Thyroid gland (tissue), 4 donors: ENCODE results near the gene S100A4. TPM values are rescaled to one million over a fixed set of nuclear protein-coding genes. Genes with fewer than 3 reads are reported as not detected.

Experiments used
- DNase-seq, 2 donors: peaks; one replicate each; pipeline ENCODE4 v3.0.0-alpha.2; 2019
- H3K27ac ChIP-seq, 3 donors: fragments of 200-600 bp; sonication (generic); 1 replicate in 2 of 3; 2 replicates in 1 of 3; pipeline ENCODE4 v1.5.1; 2016 to 2019; ENCODE audit warnings: mild to moderate bottlenecking in 1 of 3, moderate library complexity in 1 of 3
- H3K27me3 ChIP-seq: fragments of 200-600 bp; sonication (generic); one replicate; pipeline ENCODE4 v1.5.1; 2019
- H3K36me3 ChIP-seq, 2 donors: fragments of 200-600 bp; sonication (generic); one replicate each; pipeline ENCODE4 v1.5.1; 2016 to 2019
- H3K4me1 ChIP-seq, 2 donors: fragments of 200-600 bp; sonication (generic); one replicate each; pipeline ENCODE4 v1.5.1; 2017 to 2019
- H3K4me3 ChIP-seq, 3 donors: fragments of 200-600 bp; sonication (generic); replicated peaks in 1 of 3; 1 replicate in 2 of 3; 2 replicates in 1 of 3; pipeline ENCODE4 v1.5.1; 2016; ENCODE audit warnings: mild to moderate bottlenecking in 1 of 3
- H3K9me3 ChIP-seq: fragments of 200-600 bp; sonication (generic); one replicate; pipeline ENCODE4 v1.5.1; 2017
- POLR2A ChIP-seq, 2 donors: fragments of 450-650 bp; IDR thresholded peaks; one replicate each; pipeline ENCODE4 v1.6.1; 2017; ENCODE audit warnings: antibody characterized with exemption in 2 of 2, mild to moderate bottlenecking in 2 of 2, moderate library complexity in 1 of 2
- WGBS, 2 donors: methylation state at CpG; one replicate each; pipeline ENCODE4 v1.1.5; 2017; 5-methylcytosine and 5-hydroxymethylcytosine counted together
- intact Hi-C: fragments of 100-400 bp; cut with DNase I; formaldehyde crosslinking; loops from one replicate; pipeline ENCODE4 v1.15.1; 2023
- total RNA-seq, 4 donors: library from RNA; depleted of rRNA; stranded (reverse); fragments of >200 nt; gene quantifications; one replicate each; pipeline ENCODE4 v1.2.3, GENCODE V29; 2016
- TF ChIP-seq, protein P1 (sequence below), 6 experiments: fragments of 200-600 bp in 3 of 6; fragments of 450-650 bp in 3 of 6; sonication (generic) in 3 of 6; IDR thresholded peaks; one replicate each; pipeline ENCODE4 v1.5.1; 2016 to 2019; ENCODE audit warnings: antibody characterized with exemption in 6 of 6, mild to moderate bottlenecking in 2 of 6, inconsistent platforms in 1 of 6, moderate library complexity in 1 of 6

S100A4 gene
- total RNA-seq, 4 donors from 2014 or later, result 57.3 to 251 (median 133) TPM

DNA sequence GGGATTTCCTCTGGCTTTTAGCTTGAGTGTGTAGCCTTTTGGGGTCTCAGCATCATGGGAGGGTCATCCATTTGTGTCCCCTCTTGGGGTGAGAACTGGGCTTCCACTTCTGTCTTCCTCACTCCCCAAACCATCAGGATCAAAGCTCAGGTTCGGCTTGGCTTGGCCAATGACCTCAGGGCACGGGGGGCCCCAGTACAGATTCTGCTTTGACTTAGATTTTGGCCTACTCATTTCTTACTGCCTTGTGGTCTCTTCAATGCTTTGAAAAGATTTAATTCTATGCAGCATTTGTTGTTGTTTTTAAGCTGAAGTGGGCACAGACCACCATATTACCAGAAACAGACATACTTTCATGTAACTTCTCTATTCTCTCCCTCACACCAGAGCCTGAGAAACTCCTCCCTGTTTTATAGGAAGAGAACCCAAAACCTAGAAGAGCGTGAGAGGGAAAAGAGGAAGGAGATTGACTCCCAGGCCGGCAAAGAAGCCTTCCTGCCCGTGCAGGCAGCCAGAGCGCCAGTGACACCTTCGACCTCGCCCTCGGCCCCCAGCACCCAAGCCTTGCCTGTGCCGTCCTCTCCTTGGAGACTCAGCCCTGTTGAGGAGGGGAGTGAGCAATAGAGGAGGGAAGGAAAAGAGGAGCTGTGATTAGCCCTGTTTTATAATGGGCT lies 5.4 kb upstream of the S100A4 start:
- no peaks in the 10 kb centered on the region for H3K9me3 ChIP-seq
- H3K27ac ChIP-seq, result no peak overlapping the region
- no peak overlapping the region for H3K4me3 ChIP-seq
- TF ChIP-seq, protein P1, sequence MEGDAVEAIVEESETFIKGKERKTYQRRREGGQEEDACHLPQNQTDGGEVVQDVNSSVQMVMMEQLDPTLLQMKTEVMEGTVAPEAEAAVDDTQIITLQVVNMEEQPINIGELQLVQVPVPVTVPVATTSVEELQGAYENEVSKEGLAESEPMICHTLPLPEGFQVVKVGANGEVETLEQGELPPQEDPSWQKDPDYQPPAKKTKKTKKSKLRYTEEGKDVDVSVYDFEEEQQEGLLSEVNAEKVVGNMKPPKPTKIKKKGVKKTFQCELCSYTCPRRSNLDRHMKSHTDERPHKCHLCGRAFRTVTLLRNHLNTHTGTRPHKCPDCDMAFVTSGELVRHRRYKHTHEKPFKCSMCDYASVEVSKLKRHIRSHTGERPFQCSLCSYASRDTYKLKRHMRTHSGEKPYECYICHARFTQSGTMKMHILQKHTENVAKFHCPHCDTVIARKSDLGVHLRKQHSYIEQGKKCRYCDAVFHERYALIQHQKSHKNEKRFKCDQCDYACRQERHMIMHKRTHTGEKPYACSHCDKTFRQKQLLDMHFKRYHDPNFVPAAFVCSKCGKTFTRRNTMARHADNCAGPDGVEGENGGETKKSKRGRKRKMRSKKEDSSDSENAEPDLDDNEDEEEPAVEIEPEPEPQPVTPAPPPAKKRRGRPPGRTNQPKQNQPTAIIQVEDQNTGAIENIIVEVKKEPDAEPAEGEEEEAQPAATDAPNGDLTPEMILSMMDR (IDR thresholded peaks at IDR 0.05), result no peak
- TF ChIP-seq POLR2A (IDR thresholded peaks at IDR 0.05), result no peak
- H3K4me1 ChIP-seq, result peaks cover 35 to 58% of the 10 kb centered on the region in 2 donors
- H3K36me3 ChIP-seq, result no peaks in the 10 kb centered on the region
- intact Hi-C loops, result no loop called here
- no peak for DNase-seq
- 83 to 93% methylated on average over 10 of the region's 10 CpGs for whole genome bisulfite sequencing, 2 donors
- no peaks in the 10 kb centered on the region for H3K27me3 ChIP-seq

DNA sequence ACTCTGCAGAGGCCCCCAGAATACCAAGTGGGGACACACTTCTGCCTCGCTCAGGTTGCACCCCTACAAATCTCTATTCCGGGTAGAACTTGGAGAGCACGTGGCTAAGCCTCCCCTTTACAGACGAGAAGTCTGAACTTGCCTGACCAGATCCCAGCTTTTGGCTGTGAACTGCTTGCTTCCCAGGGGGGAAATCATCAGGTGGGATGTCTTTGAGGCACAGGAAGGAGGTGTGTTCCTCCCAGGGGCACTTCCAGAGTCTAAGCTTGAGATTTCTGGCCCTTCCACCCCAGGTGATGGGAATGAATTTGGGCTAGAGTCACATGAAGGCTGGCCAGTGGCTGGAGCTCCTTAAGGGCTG lies 4.8 kb upstream of the S100A4 start:
- TF ChIP-seq, protein P1 (IDR thresholded peaks at IDR 0.05), result no peak
- TF ChIP-seq POLR2A (IDR thresholded peaks at IDR 0.05), result no peak
- H3K27ac ChIP-seq, result peak overlapping the region in 1 of 3 donors; percentile 96
- intact Hi-C loops, result no loop called here
- H3K9me3 ChIP-seq, result no peaks in the 10 kb centered on the region
- no peaks in the 10 kb centered on the region for H3K27me3 ChIP-seq
- 71 to 72% methylated on average over 3 to 4 of the region's 4 CpGs for WGBS, 2 donors
- no peak overlapping the region for H3K4me3 ChIP-seq
- H3K4me1 ChIP-seq, result peaks cover 41 to 63% of the 10 kb centered on the region in 2 donors
- DNase-seq, result no peak
- H3K36me3 ChIP-seq, result no peaks in the 10 kb centered on the region

DNA sequence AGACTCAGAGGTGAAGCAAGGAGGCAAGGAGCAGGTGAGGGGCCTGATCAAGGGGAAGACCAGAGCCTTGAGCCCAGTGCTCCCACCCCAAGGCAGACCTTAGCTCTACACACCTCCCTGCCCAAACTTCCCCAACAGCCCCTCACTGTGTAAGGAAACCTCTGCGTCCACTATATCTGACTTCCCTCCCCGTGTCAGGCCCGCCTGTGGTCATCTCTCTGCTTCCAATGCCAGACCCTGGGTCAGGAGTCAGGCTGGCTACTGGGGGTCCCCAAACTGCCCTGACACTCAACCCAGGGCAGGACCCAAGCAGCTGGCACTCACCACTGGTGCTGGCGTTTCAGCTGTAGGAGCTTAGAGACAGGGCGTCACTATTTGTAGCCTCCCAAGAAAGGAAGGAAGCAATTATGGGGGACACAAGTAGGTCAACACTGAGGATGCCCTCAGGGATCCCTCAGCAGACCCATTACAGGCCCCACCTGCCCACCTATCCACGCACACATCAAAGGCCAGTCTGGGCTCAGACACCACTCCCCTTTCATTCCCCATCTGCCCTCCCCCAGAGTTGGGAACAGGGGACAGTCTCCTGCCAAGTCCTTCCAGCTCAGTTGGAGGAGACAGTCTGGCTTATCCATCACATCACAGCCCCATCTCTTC lies 4.3 kb upstream of the S100A4 start:
- no peak for DNase-seq
- Histone ChIP-seq H3K4me3 (no peak overlapping the region), H3K36me3 (no peaks in the 10 kb centered on the region), H3K4me1 (peaks cover 44 to 68% of the 10 kb centered on the region in 2 donors), H3K27me3 (no peaks in the 10 kb centered on the region), H3K9me3 (no peaks in the 10 kb centered on the region), H3K27ac (peak overlapping the region in 2 of 3 donors; percentile 51 to 96)
- WGBS, 2 donors, result 79% methylated on average over 6 of the region's 6 CpGs
- TF ChIP-seq, protein P1 (IDR thresholded peaks at IDR 0.05), result no peak
- no peak for TF ChIP-seq POLR2A (IDR thresholded peaks at IDR 0.05)
- intact Hi-C loops, result no loop called here

DNA sequence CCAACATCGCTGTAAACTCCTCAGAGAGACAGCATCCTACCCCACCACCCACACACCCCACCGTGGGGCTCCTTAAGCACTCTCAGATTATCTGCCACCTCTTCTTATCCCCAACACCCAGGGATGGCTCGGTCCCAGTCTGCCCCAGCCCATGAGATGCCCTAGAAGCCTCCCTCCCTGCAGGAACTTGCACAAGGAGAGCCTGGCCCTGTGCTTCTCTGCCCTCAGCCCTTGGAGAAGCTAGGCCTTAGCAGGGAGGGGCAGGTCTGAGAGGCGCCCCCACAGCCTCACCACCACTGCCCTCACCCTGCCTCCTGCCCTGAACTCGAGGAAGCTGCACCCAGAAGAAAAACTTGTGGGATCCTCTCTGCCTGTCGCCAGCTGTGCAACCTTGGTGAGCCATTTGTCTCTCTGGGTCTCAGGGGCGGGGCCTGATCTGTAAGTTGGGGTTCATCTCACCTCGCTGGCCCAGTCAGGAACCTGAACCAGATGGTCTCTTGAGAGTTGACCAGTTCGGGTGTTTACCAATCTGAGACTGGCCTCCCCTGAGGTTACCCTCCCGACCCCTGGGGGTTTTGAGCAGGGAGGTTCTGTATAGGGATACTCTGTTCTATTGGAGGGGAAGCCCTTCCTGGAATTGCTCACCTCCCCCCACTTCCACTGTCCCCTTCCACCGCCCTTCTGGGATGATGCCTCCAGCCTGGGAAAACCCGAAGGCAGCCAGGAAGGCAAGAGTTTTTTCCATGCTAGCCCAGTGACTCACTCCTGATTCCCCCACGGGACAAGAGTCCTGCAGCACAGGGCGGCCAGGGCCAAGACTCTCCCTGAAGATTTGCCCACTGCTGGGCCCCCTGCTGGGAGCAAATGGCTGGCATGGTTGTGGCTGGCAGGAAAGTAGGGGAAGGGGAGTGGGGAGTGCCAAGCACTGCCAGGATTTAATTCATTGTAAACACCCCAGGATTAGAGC lies 3.4 kb upstream of the S100A4 start, which contains the start of gene S100A3:
S100A3 (minus strand) TSS at position 537 of the 967 bp plus-strand sequence. CDS start 773 bp downstream, outside the sequence.
- intact Hi-C loops, result no loop called here
- TF ChIP-seq, protein P1 (IDR thresholded peaks at IDR 0.05), result no peak
- no peak for TF ChIP-seq POLR2A (IDR thresholded peaks at IDR 0.05)
- peaks cover 46 to 72% of the 10 kb centered on the region in 2 donors for H3K4me1 ChIP-seq
- WGBS, 2 donors, result 71 to 87% methylated on average over 12 to 13 of the region's 14 CpGs
- no peaks in the 10 kb centered on the region for H3K9me3 ChIP-seq
- H3K36me3 ChIP-seq, result no peaks in the 10 kb centered on the region
- no peak for DNase-seq
- H3K4me3 ChIP-seq, result no peak within 1 kb of the TSS
- H3K27ac ChIP-seq, result peak within 1 kb of the TSS in 2 of 3 donors; percentile 51 to 96
- no peaks in the 10 kb centered on the region for H3K27me3 ChIP-seq
